Neuronal stem cell (in vitro differentiated cells): ENCODE measurements around the gene INSIG2.

Source experiments
- DNase-seq: peaks from one replicate; pipeline ENCODE4 v3.0.0-alpha.2; 2013; ENCODE audit warnings: low spot score
- H2AFZ ChIP-seq: one replicate; pipeline ENCODE4 v1.6.1; 2013; ENCODE audit warnings: mild to moderate bottlenecking, low read length, inconsistent platforms
- H2AK5ac ChIP-seq: 2 replicates; pipeline ENCODE4 v1.6.1; 2013; ENCODE audit warnings: low read depth, mild to moderate bottlenecking, inconsistent platforms, low read length, moderate library complexity, mixed read lengths
- H2BK120ac ChIP-seq: 2 replicates; pipeline ENCODE4 v1.6.1; 2013; ENCODE audit warnings: low read depth, mild to moderate bottlenecking, inconsistent platforms, low read length, moderate library complexity, mixed read lengths
- H2BK12ac ChIP-seq: one replicate; pipeline ENCODE4 v1.6.1; 2013; ENCODE audit warnings: low read length, inconsistent platforms
- H2BK15ac ChIP-seq: 2 replicates; pipeline ENCODE4 v1.6.1; 2013; ENCODE audit warnings: mild to moderate bottlenecking, low read length, inconsistent platforms, mixed read lengths
- H2BK5ac ChIP-seq: one replicate; pipeline ENCODE4 v1.6.1; 2013; ENCODE audit warnings: inconsistent platforms, mild to moderate bottlenecking, low read length, moderate library complexity
- H3K14ac ChIP-seq: one replicate; pipeline ENCODE4 v1.6.1; 2013; ENCODE audit warnings: low read length, inconsistent platforms
- H3K18ac ChIP-seq: 2 replicates; pipeline ENCODE4 v1.6.1; 2013; ENCODE audit warnings: low read length, inconsistent platforms
- H3K23ac ChIP-seq: 2 replicates; pipeline ENCODE4 v1.6.1; 2013; ENCODE audit warnings: low read depth, mild to moderate bottlenecking, mixed read lengths, low read length, inconsistent platforms; ENCODE audit not compliant: poor library complexity
- H3K27ac ChIP-seq: replicated peaks from 3 replicates; pipeline ENCODE4 v1.5.1; 2013; ENCODE audit warnings: low read length, inconsistent platforms
- H3K27me3 ChIP-seq, 3 experiments: 2 replicates each; pipeline ENCODE4 v1.6.1; 2013; ENCODE audit warnings: low read length in 3 of 3, mild to moderate bottlenecking in 2 of 3, inconsistent platforms in 1 of 3, low read depth in 1 of 3, mixed read lengths in 1 of 3, moderate library complexity in 1 of 3; ENCODE audit not compliant: control insufficient read depth in 3 of 3, insufficient read depth in 3 of 3
- H3K36me3 ChIP-seq, 2 donors: replicated peaks in 1 of 2; 2 replicates each; pipeline ENCODE4 v1.6.1; 2013; ENCODE audit warnings: low read length in 2 of 2; ENCODE audit not compliant: control insufficient read depth in 2 of 2, insufficient read depth in 2 of 2
- H3K4ac ChIP-seq: 2 replicates; pipeline ENCODE4 v1.6.1; 2013; ENCODE audit warnings: inconsistent platforms, mild to moderate bottlenecking, low read length, moderate library complexity
- H3K4me1 ChIP-seq, 2 donors: 1 replicate in 1 of 2; 2 replicates in 1 of 2; pipeline ENCODE4 v1.6.1; 2013; ENCODE audit warnings: low read length in 2 of 2, low read depth in 1 of 2; ENCODE audit not compliant: control insufficient read depth in 2 of 2, insufficient read depth in 1 of 2
- H3K4me2 ChIP-seq: one replicate; pipeline ENCODE4 v1.6.1; 2013; ENCODE audit warnings: mild to moderate bottlenecking, low read length, inconsistent platforms; ENCODE audit not compliant: insufficient read depth, poor library complexity, severe bottlenecking
- H3K4me3 ChIP-seq, 2 donors: 2 replicates each; pipeline ENCODE4 v1.5.1; 2013; ENCODE audit warnings: low read length in 2 of 2, mild to moderate bottlenecking in 2 of 2, inconsistent platforms in 1 of 2, moderate library complexity in 1 of 2
- H3K79me1 ChIP-seq: one replicate; pipeline ENCODE4 v1.6.1; 2013; ENCODE audit warnings: low read depth, mild to moderate bottlenecking, inconsistent platforms, low read length, moderate library complexity
- H3K9ac ChIP-seq: one replicate; pipeline ENCODE4 v1.6.1; 2013; ENCODE audit warnings: mild to moderate bottlenecking, low read depth, low read length, inconsistent platforms; ENCODE audit not compliant: poor library complexity
- H3K9me3 ChIP-seq, 2 donors: replicated peaks in 1 of 2; 2 replicates each; pipeline versions ENCODE3 to v1.6.1; 2013; ENCODE audit warnings: low read length in 2 of 2, mild to moderate bottlenecking in 2 of 2, inconsistent platforms in 1 of 2, low read depth in 1 of 2, mixed read lengths in 1 of 2, moderate library complexity in 1 of 2; ENCODE audit not compliant: control insufficient read depth in 2 of 2, insufficient read depth in 1 of 2
- H4K8ac ChIP-seq: one replicate; pipeline ENCODE4 v1.6.1; 2013; ENCODE audit warnings: low read depth, mild to moderate bottlenecking, inconsistent platforms, low read length, moderate library complexity
- H4K91ac ChIP-seq: one replicate; pipeline ENCODE4 v1.6.1; 2013; ENCODE audit warnings: low read length, low read depth, mild to moderate bottlenecking, inconsistent platforms; ENCODE audit not compliant: poor library complexity
- WGBS, 2 donors: extraction: QIAGEN DNeasy Blood & Tissue Kit; methylation state at CpG; one replicate each; pipeline ENCODE4 v1.1.7; 2013; ENCODE audit warnings: missing lambda C conversion rate in 2 of 2, mixed read lengths in 1 of 2; ENCODE audit not compliant: insufficient read length in 2 of 2, insufficient replicate concordance in 1 of 2; ENCODE audit errors: extremely low coverage in 2 of 2; 5-methylcytosine and 5-hydroxymethylcytosine counted together

The INSIG2 gene

GRCh38 chr2:118105497-118105896 is 17.2 kb downstream of the INSIG2 start:
- no peak overlapping the region for H3K27ac ChIP-seq
- no peak overlapping the region for H2AFZ ChIP-seq
- H3K4me2 ChIP-seq, result no peak overlapping the region
- H2BK12ac ChIP-seq, result no peak overlapping the region
- H4K91ac ChIP-seq, result no peak overlapping the region
- H3K4me3 ChIP-seq, result no peak overlapping the region
- no peak overlapping the region for H2AK5ac ChIP-seq
- H2BK15ac ChIP-seq, result no peak overlapping the region
- no peak overlapping the region for H3K18ac ChIP-seq
- H3K9me3 ChIP-seq, result no peaks in the 10 kb centered on the region
- H3K14ac ChIP-seq, result no peak overlapping the region
- no peak overlapping the region for H3K23ac ChIP-seq
- no peak overlapping the region for H2BK120ac ChIP-seq
- no peak overlapping the region for H4K8ac ChIP-seq
- H3K4me1 ChIP-seq, result no peaks in the 10 kb centered on the region
- no peaks in the 10 kb centered on the region for H3K27me3 ChIP-seq
- no peaks in the 10 kb centered on the region for H3K79me1 ChIP-seq
- WGBS, 2 donors, result no CpG with 5 or more reads among the region's 4 CpGs
- no peak overlapping the region for H3K9ac ChIP-seq
- H3K36me3 ChIP-seq, result peaks cover 1 to 64% of the 10 kb centered on the region in 2 donors
- H2BK5ac ChIP-seq, result no peak overlapping the region
- no peak for DNase-seq
- no peak overlapping the region for H3K4ac ChIP-seq

DNA sequence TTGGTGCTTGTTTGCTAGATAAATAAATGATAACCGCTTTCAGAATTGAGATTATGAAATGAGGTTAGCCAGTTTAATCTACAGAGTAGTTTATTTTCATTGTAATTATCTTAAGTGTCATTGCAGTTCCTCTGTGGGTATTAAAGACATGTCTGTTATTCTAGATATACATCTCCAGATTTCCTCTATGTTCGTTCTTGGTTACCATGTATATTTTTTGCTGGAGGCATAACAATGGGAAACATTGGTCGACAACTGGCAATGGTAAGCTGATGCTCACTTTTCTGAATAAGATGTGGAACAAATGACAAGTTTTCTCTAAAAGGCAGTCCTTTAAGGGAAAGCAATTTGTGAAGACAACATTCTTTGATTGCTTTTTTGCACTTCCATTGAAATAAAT is 18.7 kb downstream of the INSIG2 start:
- no peak overlapping the region for H2BK120ac ChIP-seq
- H4K8ac ChIP-seq, result no peak overlapping the region
- no peak overlapping the region for H3K4me3 ChIP-seq
- no peaks in the 10 kb centered on the region for H3K4me1 ChIP-seq
- no peak overlapping the region for H3K18ac ChIP-seq
- no peak overlapping the region for H2BK12ac ChIP-seq
- H3K27ac ChIP-seq, result no peak overlapping the region
- no peaks in the 10 kb centered on the region for H3K79me1 ChIP-seq
- no peak overlapping the region for H3K4ac ChIP-seq
- no peak overlapping the region for H2BK15ac ChIP-seq
- no peak for DNase-seq
- H3K4me2 ChIP-seq, result no peak overlapping the region
- peaks cover 0 to 58% of the 10 kb centered on the region in 2 donors for H3K36me3 ChIP-seq
- no CpG with 5 or more reads among the region's 3 CpGs for WGBS, 2 donors
- H3K9me3 ChIP-seq, result no peaks in the 10 kb centered on the region
- no peak overlapping the region for H3K14ac ChIP-seq
- H2AK5ac ChIP-seq, result no peak overlapping the region
- H3K9ac ChIP-seq, result no peak overlapping the region
- no peaks in the 10 kb centered on the region for H3K27me3 ChIP-seq
- H2BK5ac ChIP-seq, result no peak overlapping the region
- no peak overlapping the region for H2AFZ ChIP-seq
- no peak overlapping the region for H3K23ac ChIP-seq
- H4K91ac ChIP-seq, result no peak overlapping the region

DNA sequence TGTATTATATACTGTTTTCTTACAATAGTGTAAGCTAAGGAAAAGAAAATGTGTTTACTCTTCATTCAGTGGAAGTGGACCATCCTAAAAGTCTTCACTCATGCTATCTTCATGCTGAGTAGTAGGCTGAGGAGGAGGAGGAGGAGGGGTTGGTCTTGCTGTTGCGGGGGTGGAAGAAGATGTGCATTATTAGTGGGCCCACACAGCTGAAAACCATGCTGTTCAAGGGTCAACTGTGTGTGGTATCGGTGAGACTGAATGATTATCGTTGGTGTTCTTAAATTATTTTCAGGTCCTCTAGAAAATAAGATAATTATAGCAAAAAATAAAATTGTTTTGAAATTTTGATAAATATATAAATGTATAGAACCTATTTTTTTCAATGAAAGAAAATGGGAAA is 22.0 kb downstream of the INSIG2 start:
- H3K18ac ChIP-seq, result no peak overlapping the region
- H2BK5ac ChIP-seq, result no peak overlapping the region
- H3K27ac ChIP-seq, result no peak overlapping the region
- H3K14ac ChIP-seq, result no peak overlapping the region
- H3K4me1 ChIP-seq, result no peaks in the 10 kb centered on the region
- no peak overlapping the region for H2AK5ac ChIP-seq
- no peak overlapping the region for H3K9ac ChIP-seq
- H4K91ac ChIP-seq, result no peak overlapping the region
- no peaks in the 10 kb centered on the region for H3K27me3 ChIP-seq
- H3K79me1 ChIP-seq, result no peaks in the 10 kb centered on the region
- no peak overlapping the region for H2BK120ac ChIP-seq
- peaks cover 3 to 43% of the 10 kb centered on the region in 2 donors for H3K36me3 ChIP-seq
- H2BK12ac ChIP-seq, result no peak overlapping the region
- H3K4ac ChIP-seq, result no peak overlapping the region
- H3K23ac ChIP-seq, result no peak overlapping the region
- H4K8ac ChIP-seq, result no peak overlapping the region
- no peak overlapping the region for H3K4me2 ChIP-seq
- no peaks in the 10 kb centered on the region for H3K9me3 ChIP-seq
- no peak overlapping the region for H2BK15ac ChIP-seq
- DNase-seq, result no peak
- no CpG with 5 or more reads among the region's 3 CpGs for WGBS, 2 donors
- no peak overlapping the region for H3K4me3 ChIP-seq
- H2AFZ ChIP-seq, result no peak overlapping the region

- Histone ChIP-seq H3K14ac (no peak overlapping the region), H3K9ac (no peak overlapping the region), H2BK15ac (no peak overlapping the region), H2BK120ac (no peak overlapping the region), H3K18ac (no peak overlapping the region), H3K4me1 (no peaks in the 10 kb centered on the region), H3K4me3 (no peak overlapping the region), H3K9me3 (no peaks in the 10 kb centered on the region), H3K4me2 (no peak overlapping the region), H2AFZ (no peak overlapping the region), H3K27ac (no peak overlapping the region), H3K27me3 (no peaks in the 10 kb centered on the region), H4K91ac (no peak overlapping the region), H3K4ac (no peak overlapping the region), H3K23ac (no peak overlapping the region), H2AK5ac (no peak overlapping the region), H2BK5ac (no peak overlapping the region), H3K36me3 (peaks cover 3 to 42% of the 10 kb centered on the region in 2 donors), H2BK12ac (no peak overlapping the region), H4K8ac (no peak overlapping the region), H3K79me1 (no peaks in the 10 kb centered on the region)
- WGBS, 2 donors, result no CpG with 5 or more reads among the region's 1 CpG
- DNase-seq, result no peak
Observed at GRCh38 chr2:118110991-118111390, 22.7 kb downstream of the INSIG2 start.
